GM12878 (cell line): Measurements from ENCODE around the gene NT5E. TPM values are rescaled to one million over a fixed set of nuclear protein-coding genes. Genes with fewer than 3 reads are reported as not detected.

Experiments used
- BMI1 ChIP-seq: fragments of 450-650 bp; IDR thresholded peaks from 2 replicates; pipeline ENCODE4 v1.6.1; 2016; ENCODE audit warnings: mild to moderate bottlenecking, moderate library complexity, borderline replicate concordance
- CBX5 ChIP-seq: sonication (generic); IDR thresholded peaks from 2 replicates; pipeline ENCODE4 v1.6.1; 2016; ENCODE audit warnings: low read depth, moderate library complexity, mild to moderate bottlenecking, inconsistent platforms
- EED ChIP-seq: sonication (generic); IDR thresholded peaks from 2 replicates; pipeline ENCODE4 v1.6.1; 2016; ENCODE audit warnings: antibody characterized with exemption, low read depth
- FOXM1 ChIP-seq: IDR thresholded peaks from 2 replicates; pipeline ENCODE4 v1.6.1; 2012; ENCODE audit warnings: low read depth, mild to moderate bottlenecking, inconsistent platforms, low read length, moderate library complexity
- IKZF1 ChIP-seq: fragments of 450-650 bp; conservative IDR thresholded peaks from 2 replicates; pipeline ENCODE4 v1.6.1; 2017; ENCODE audit warnings: antibody characterized with exemption, mild to moderate bottlenecking
- NFIC ChIP-seq: IDR thresholded peaks from 2 replicates; pipeline ENCODE4 v1.6.1; 2012; ENCODE audit warnings: low read depth, mild to moderate bottlenecking, inconsistent platforms, low read length, moderate library complexity
- POLR2AphosphoS2 ChIP-seq: IDR thresholded peaks from 2 replicates; pipeline ENCODE4 v1.6.1; 2011; ENCODE audit warnings: low read depth, mild to moderate bottlenecking, low read length, improper control_type of control experiment, moderate library complexity
- TBL1XR1 ChIP-seq: IDR thresholded peaks from 2 replicates; pipeline ENCODE4 v1.6.1; 2012; ENCODE audit warnings: low read depth, low read length, improper control_type of control experiment
- polyA plus RNA-seq, 11 experiments: library from polyadenylated mRNA; depleted of rRNA in 4 of 11; unstranded in 6 of 11; stranded (reverse) in 5 of 11; fragments of >200 nt; fragmentation: Nextera tagmentation in 4 of 11; fragmentation: Illumina TruSeq in 1 of 11; extraction: Ambion mirVana in 4 of 11; extraction: Trizol in 1 of 11; gene quantifications; 1 replicate in 1 of 11; 2 replicates in 10 of 11; pipeline versions ENCODE4 v1.2.1 to v1.2.3, GENCODE V29; 2011 to 2016; ENCODE audit warnings: inconsistent platforms in 2 of 11, missing spikeins in 2 of 11, low read depth in 1 of 11
- total RNA-seq, 4 experiments: library from RNA; depleted of rRNA in 3 of 4; stranded (reverse); fragments of >200 nt in 3 of 4; fragmentation: Illumina TruSeq in 1 of 4; extraction: Trizol in 1 of 4; gene quantifications; 2 replicates each; pipeline versions ENCODE4 v1.2.1 to v1.2.3, GENCODE V29; 2013 to 2021
- TF ChIP-seq, protein P1 (sequence below): fragments of 450-650 bp; IDR thresholded peaks from 2 replicates; pipeline ENCODE4 v1.6.1; 2016; ENCODE audit warnings: mild to moderate bottlenecking, moderate library complexity, borderline replicate concordance
- TF ChIP-seq, protein P2 (sequence below): fragments of 150-350 bp; IDR thresholded peaks from 2 replicates; pipeline ENCODE4 v1.6.1; 2016; ENCODE audit warnings: low read depth, low read length
- TF ChIP-seq, protein P3 (sequence below): fragments of 150-350 bp; IDR thresholded peaks from 2 replicates; pipeline ENCODE4 v1.6.1; 2014; ENCODE audit warnings: mild to moderate bottlenecking, low read depth, low read length

The NT5E gene
- total and polyA plus RNA-seq, 10 of the 15 experiments (the other 5 are each of a cell fraction or from before 2014, with no cell fraction given) = 1.9 to 9.7 (median 7.3) TPM

DNA sequence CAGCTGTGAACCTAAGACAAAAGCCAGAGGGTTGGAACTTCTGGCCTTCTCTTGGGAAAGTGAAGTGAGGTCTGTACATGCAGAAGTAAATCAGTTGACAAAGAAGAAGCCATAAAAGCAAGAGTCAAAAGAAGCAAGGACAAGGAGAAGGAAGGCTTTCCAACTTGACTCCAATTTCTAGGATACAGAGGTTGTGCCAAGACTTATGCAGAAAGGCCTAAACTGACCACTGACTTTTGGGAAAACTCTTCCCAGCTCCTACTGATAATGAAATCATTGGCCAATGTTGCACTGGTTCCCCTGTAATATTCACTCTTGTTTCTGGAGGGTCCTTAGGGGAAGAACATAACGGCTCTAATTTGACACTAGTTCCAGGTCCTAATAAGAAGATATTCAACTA lies 29.3 kb upstream of the NT5E start (continued):
- TF ChIP-seq, protein P1, sequence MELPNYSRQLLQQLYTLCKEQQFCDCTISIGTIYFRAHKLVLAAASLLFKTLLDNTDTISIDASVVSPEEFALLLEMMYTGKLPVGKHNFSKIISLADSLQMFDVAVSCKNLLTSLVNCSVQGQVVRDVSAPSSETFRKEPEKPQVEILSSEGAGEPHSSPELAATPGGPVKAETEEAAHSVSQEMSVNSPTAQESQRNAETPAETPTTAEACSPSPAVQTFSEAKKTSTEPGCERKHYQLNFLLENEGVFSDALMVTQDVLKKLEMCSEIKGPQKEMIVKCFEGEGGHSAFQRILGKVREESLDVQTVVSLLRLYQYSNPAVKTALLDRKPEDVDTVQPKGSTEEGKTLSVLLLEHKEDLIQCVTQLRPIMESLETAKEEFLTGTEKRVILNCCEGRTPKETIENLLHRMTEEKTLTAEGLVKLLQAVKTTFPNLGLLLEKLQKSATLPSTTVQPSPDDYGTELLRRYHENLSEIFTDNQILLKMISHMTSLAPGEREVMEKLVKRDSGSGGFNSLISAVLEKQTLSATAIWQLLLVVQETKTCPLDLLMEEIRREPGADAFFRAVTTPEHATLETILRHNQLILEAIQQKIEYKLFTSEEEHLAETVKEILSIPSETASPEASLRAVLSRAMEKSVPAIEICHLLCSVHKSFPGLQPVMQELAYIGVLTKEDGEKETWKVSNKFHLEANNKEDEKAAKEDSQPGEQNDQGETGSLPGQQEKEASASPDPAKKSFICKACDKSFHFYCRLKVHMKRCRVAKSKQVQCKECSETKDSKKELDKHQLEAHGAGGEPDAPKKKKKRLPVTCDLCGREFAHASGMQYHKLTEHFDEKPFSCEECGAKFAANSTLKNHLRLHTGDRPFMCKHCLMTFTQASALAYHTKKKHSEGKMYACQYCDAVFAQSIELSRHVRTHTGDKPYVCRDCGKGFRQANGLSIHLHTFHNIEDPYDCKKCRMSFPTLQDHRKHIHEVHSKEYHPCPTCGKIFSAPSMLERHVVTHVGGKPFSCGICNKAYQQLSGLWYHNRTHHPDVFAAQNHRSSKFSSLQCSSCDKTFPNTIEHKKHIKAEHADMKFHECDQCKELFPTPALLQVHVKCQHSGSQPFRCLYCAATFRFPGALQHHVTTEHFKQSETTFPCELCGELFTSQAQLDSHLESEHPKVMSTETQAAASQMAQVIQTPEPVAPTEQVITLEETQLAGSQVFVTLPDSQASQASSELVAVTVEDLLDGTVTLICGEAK = no peak
- TF ChIP-seq CBX5 = no peak
- no peak for TF ChIP-seq POLR2AphosphoS2
- TF ChIP-seq NFIC = no peak
- no peak for TF ChIP-seq BMI1
- no peak for TF ChIP-seq TBL1XR1
- TF ChIP-seq, protein P2, sequence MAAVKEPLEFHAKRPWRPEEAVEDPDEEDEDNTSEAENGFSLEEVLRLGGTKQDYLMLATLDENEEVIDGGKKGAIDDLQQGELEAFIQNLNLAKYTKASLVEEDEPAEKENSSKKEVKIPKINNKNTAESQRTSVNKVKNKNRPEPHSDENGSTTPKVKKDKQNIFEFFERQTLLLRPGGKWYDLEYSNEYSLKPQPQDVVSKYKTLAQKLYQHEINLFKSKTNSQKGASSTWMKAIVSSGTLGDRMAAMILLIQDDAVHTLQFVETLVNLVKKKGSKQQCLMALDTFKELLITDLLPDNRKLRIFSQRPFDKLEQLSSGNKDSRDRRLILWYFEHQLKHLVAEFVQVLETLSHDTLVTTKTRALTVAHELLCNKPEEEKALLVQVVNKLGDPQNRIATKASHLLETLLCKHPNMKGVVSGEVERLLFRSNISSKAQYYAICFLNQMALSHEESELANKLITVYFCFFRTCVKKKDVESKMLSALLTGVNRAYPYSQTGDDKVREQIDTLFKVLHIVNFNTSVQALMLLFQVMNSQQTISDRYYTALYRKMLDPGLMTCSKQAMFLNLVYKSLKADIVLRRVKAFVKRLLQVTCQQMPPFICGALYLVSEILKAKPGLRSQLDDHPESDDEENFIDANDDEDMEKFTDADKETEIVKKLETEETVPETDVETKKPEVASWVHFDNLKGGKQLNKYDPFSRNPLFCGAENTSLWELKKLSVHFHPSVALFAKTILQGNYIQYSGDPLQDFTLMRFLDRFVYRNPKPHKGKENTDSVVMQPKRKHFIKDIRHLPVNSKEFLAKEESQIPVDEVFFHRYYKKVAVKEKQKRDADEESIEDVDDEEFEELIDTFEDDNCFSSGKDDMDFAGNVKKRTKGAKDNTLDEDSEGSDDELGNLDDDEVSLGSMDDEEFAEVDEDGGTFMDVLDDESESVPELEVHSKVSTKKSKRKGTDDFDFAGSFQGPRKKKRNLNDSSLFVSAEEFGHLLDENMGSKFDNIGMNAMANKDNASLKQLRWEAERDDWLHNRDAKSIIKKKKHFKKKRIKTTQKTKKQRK = no peak
- TF ChIP-seq EED = no peak
- TF ChIP-seq, protein P3, sequence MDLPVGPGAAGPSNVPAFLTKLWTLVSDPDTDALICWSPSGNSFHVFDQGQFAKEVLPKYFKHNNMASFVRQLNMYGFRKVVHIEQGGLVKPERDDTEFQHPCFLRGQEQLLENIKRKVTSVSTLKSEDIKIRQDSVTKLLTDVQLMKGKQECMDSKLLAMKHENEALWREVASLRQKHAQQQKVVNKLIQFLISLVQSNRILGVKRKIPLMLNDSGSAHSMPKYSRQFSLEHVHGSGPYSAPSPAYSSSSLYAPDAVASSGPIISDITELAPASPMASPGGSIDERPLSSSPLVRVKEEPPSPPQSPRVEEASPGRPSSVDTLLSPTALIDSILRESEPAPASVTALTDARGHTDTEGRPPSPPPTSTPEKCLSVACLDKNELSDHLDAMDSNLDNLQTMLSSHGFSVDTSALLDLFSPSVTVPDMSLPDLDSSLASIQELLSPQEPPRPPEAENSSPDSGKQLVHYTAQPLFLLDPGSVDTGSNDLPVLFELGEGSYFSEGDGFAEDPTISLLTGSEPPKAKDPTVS = no peak
- no peak for TF ChIP-seq IKZF1
- TF ChIP-seq FOXM1 = no peak
- TF ChIP-seq, all 136 proteins: peak for 0
